Measurements from ENCODE around the gene TLCD3B.

Gene TLCD3B

GRCh38 chr16:29987371-29988085 lies 43.5 kb downstream of the TLCD3B start:
- DNase-seq, result no peak

- DNase-seq, result no peak
These were observed 44.1 kb downstream of the TLCD3B start for GRCh38 chr16:29986931-29987330.

DNA sequence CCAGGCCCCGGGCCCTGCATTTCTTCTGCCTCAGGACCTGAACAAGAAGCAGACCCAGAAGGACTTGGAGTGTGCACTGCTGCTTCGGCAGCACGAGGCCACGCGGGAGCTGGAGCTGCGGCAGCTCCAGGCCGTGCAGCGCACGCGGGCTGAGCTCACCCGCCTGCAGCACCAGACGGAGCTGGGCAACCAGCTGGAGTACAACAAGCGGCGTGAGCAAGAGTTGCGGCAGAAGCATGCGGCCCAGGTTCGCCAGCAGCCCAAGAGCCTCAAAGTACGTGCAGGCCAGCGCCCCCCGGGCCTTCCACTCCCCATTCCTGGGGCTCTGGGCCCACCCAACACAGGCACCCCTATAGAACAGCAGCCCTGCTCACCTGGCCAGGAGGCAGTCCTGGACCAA lies 44.8 kb downstream of the TLCD3B start:
- DNase-seq, result no peak

DNA sequence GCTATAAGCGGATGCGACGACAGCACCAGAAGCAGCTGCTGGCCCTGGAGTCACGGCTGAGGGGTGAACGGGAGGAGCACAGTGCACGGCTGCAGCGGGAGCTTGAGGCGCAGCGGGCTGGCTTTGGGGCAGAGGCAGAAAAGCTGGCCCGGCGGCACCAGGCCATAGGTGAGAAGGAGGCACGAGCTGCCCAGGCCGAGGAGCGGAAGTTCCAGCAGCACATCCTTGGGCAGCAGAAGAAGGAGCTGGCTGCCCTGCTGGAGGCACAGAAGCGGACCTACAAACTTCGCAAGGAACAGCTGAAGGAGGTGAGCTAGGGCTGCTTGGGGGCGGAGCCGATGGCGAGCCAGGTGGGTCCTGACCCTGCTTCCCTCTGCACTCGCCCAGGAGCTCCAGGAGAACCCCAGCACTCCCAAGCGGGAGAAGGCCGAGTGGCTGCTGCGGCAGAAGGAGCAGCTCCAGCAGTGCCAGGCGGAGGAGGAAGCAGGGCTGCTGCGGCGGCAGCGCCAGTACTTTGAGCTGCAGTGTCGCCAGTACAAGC lies 45.7 kb downstream of the TLCD3B start:
- DNase-seq, result no peak

DNA sequence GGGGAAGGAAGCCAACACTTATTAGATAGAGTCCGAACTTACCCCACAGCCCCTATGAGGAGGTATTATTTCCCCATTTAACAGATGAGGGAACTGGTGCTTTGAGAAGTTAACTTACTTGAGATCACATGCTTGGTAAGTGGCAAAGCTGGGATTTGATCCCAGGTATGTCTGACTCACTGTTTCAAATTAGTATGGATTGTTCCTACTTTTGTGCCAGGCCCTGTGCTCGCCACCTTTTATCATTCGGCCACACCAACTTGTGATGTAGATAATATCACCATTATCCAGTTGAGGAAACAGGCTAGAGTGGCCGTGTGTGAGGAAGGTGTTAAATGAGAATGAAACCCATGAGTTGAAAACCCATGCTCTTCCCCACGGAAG lies 46.3 kb downstream of the TLCD3B start:
- DNase-seq, result no peak

- DNase-seq, result no peak
These were observed 46.8 kb downstream of the TLCD3B start for GRCh38 chr16:29984137-29984763.

- DNase-seq, result no peak
These were observed 47.5 kb downstream of the TLCD3B start for GRCh38 chr16:29983420-29984136.

DNA sequence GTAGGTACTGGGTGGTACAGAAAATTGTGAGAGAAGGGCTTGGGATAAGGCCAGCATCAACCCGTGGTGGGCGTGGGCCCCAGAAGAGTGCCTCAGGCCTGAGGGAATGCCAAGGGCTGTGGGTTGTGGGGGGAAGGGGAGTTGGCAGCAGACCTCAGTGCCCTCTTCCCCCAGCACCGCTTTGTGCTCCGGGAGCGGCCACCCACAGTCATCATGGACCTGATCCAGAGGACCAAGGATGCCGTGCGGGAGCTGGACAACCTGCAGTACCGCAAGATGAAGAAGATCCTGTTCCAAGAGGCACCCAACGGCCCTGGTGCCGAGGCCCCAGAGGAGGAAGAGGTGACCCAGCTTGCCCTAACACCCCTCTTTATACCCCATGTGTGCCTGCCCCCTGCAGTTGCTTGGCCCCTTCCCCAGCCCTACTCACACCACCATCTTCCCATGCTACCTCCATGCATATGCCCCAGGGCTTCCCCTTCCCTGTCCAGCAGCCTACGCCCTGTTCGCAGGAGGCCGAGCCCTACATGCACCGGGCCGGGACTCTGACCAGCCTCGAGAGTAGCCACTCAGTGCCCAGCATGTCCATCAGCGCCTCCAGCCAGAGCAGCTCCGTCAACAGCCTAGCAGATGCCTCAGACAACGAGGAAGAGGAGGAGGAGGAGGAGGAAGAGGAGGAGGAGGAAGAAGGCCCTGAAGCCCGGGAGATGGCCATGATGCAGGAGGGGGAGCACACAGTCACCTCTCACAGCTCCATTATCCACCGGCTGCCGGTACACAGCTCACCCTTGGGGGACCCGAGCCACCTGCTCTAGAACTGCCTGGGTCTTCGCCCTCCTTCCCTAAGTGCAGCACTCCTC lies 48.3 kb downstream of the TLCD3B start:
- DNase-seq, result no peak

DNA sequence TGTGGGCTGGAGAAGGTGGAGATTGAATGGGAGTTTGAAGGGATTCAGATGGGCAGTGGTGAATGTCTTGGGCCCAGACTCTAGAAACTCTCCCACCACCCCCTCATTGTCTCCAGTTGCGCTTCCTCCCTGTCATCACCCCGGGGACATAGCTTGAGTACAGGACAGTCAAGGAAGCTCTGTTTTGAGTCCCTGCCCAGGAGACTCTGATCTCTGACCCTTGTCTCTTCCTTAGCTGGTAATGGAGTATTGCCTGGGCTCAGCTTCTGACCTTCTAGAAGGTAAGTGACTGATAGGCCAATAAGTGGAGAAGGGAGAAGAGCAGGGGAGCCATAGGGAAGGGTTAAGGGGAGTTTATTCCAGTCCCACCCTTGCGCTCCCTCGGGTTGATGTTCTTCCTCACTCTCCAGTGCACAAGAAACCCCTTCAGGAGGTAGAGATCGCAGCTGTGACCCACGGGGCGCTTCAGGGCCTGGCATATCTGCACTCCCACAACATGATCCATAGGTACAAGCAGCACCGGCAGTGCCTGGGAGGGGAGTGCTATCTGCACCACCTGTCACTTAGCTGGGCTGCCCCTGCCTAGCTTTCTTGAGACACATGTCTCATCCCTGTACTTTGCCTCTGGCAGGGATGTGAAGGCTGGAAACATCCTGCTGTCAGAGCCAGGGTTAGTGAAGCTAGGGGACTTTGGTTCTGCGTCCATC lies 52.4 kb downstream of the TLCD3B start:
- no peak for DNase-seq

GRCh38 chr16:29978081-29978480 lies 53.0 kb downstream of the TLCD3B start:
- DNase-seq, result no peak

GRCh38 chr16:29977063-29977825 lies 53.8 kb downstream of the TLCD3B start:
- DNase-seq, result no peak

DNA sequence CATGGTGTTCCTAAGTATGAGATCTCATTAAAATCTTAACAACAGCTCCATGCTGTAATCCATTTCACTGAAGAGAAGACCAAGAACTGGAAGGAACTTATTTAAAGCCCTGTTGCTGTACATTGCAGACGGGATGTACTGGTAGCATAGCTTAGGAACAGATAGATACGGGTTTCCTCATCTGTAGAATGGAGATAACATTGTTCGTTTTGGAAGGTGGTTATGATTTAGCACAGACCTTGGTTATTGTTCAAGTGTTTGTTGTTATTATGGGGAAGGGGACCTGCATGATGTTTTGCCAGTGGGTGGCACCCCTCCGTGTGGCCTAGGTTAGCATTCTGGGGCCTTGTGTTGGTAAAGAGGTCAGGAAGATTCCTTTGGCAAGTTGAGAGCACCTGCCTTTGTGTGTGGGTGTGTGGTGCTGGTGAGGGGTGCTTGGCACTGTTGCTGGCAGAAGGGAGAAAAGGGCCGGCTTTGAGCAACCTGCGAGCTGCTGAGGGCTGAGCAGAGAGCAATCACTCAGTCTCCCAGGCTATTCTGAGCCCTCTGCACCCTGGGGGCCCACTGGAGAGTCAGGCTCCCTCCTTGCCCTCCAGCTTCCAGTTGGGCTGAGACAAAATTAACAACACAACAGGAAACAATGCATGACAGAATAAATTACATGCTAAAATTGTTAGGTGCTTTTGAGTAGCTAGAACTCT lies 55.1 kb downstream of the TLCD3B start:
- no peak for DNase-seq

DNA sequence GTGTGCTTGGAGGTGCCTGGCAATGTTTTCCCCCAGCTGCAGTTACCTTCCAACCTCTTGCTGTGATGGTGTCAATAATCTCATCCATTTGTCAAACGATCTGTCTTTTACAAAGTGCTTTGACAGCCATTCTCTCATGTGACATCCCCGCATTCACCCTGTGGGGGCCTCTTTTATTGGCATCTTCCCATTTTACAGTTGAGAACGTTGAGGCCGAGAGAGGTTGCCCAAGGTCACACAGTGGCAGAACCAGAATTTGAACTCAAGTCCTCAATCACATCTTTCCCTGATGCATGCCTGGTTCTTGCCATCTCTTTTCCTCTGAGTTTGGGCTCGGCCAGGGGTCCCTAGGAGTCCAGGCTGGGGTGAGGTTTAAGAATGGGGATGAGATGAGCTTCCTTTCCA lies 55.9 kb downstream of the TLCD3B start:
- no peak for DNase-seq
